GM12878 (cell line): ENCODE data around the gene AFAP1L2. TPM values are rescaled to one million over a fixed set of nuclear protein-coding genes. Genes with fewer than 3 reads are reported as not detected.

Experiments
- ATAC-seq: fragments of 200-7000 bp; cut with Tn5 transposase; 3 replicates; pipeline ENCODE4 v1.9.1; 2020; ENCODE audit warnings: mild to moderate bottlenecking, moderate library complexity
- BruUV-seq: library from RNA; stranded (reverse); fragments of 400-500 nt; replicated peaks from 2 replicates; lab custom pipeline; 2021; lab: Mats Ljungman, UMichigan
- CTCF ChIA-PET: fragments of 300-600 bp; sonication (Branson Sonifier 250); formaldehyde crosslinking; extraction: SDS; loops from one replicate; lab custom pipeline; 2021; ENCODE audit warnings: inconsistent platforms; lab: Yijun Ruan, JAX
- POLR2A ChIA-PET: fragments of 350-600 bp; formaldehyde crosslinking; extraction: SDS; loops from one replicate; lab custom pipeline; 2021; ENCODE audit warnings: inconsistent platforms; lab: Charles Lee
- RAD21 ChIA-PET: fragments of 300-600 bp; sonication (Branson Sonifier 250); formaldehyde crosslinking; loops from one replicate; lab custom pipeline; 2023; ENCODE audit warnings: antibody characterized with exemption; ENCODE audit not compliant: unreplicated experiment; lab: Charles Lee
- SMC1A ChIA-PET: fragments of 300-600 bp; sonication (Branson Sonifier 250); formaldehyde crosslinking; loops from one replicate; lab custom pipeline; 2023; ENCODE audit not compliant: unreplicated experiment, uncharacterized antibody; lab: Charles Lee
- DNase-seq: peaks from one replicate; pipeline ENCODE4 v3.0.0-alpha.2; 2011; ENCODE audit warnings: low read depth, low spot score
- FAIRE-seq: peaks from 3 replicates; lab custom pipeline; 2011; peaks lifted over from hg19 to GRCh38; lab: Jason Lieb, UNC
- H2AFZ ChIP-seq: 2 replicates; pipeline ENCODE4 v1.6.0; 2011; ENCODE audit warnings: low read depth, low read length, control low read depth; ENCODE audit not compliant: control insufficient read depth
- H3K27ac ChIP-seq: 2 replicates; pipeline ENCODE4 v1.5.1; 2011; ENCODE audit warnings: control low read depth; ENCODE audit not compliant: control insufficient read depth, insufficient read depth
- H3K27me3 ChIP-seq, 2 experiments: replicated peaks in 1 of 2; 2 replicates each; pipeline versions ENCODE4 v1.6.0 to v1.6.1; 2011; ENCODE audit warnings: low read length in 1 of 2; ENCODE audit not compliant: control insufficient read depth in 2 of 2, insufficient read depth in 2 of 2
- H3K36me3 ChIP-seq, 2 experiments: 2 replicates each; pipeline ENCODE4 v1.5.1; 2011; ENCODE audit warnings: low read length in 1 of 2; ENCODE audit not compliant: control insufficient read depth in 2 of 2, insufficient read depth in 2 of 2
- H3K4me1 ChIP-seq: 2 replicates; pipeline ENCODE4 v1.6.1; 2011; ENCODE audit warnings: mild to moderate bottlenecking, low read length, moderate library complexity, mixed read lengths; ENCODE audit not compliant: control insufficient read depth, insufficient read depth
- H3K4me2 ChIP-seq: 2 replicates; pipeline ENCODE4 v1.6.0; 2011; ENCODE audit warnings: control low read depth; ENCODE audit not compliant: control insufficient read depth, insufficient read depth
- H3K4me3 ChIP-seq: fragments of 200-600 bp; sonication (generic); 2 replicates; pipeline ENCODE4 v1.5.1; 2016
- H3K79me2 ChIP-seq: 2 replicates; pipeline ENCODE4 v1.6.0; 2011; ENCODE audit warnings: low read length; ENCODE audit not compliant: control insufficient read depth, insufficient read depth
- H3K9ac ChIP-seq: 2 replicates; pipeline ENCODE4 v1.8.0; 2011; ENCODE audit warnings: low read length, control low read depth, mixed read lengths; ENCODE audit not compliant: control insufficient read depth, insufficient read depth
- H3K9me3 ChIP-seq: replicated peaks from 3 replicates; pipeline ENCODE4 v1.5.1; 2011; ENCODE audit warnings: mild to moderate bottlenecking, low read length; ENCODE audit not compliant: control insufficient read depth, insufficient read depth
- H4K20me1 ChIP-seq: 2 replicates; pipeline ENCODE4 v1.6.0; 2011; ENCODE audit not compliant: control insufficient read depth, insufficient read depth
- ATF7 ChIP-seq: fragments of 450-650 bp; IDR thresholded peaks from 2 replicates; pipeline ENCODE4 v1.6.1; 2016; ENCODE audit warnings: low read depth, mild to moderate bottlenecking
- CEBPZ ChIP-seq: fragments of 150-350 bp; IDR thresholded peaks from 2 replicates; pipeline ENCODE4 v1.6.1; 2016; ENCODE audit warnings: low read depth, low read length
- GABPA ChIP-seq: IDR thresholded peaks from 2 replicates; pipeline ENCODE4 v1.6.1; 2014; ENCODE audit warnings: antibody characterized with exemption, low read depth, mild to moderate bottlenecking, inconsistent platforms
- KLF5 ChIP-seq: fragments of 450-650 bp; IDR thresholded peaks from 2 replicates; pipeline ENCODE4 v1.6.1; 2014; ENCODE audit warnings: mild to moderate bottlenecking; ENCODE audit not compliant: partially characterized antibody
- NR2F1 ChIP-seq: fragments of 450-650 bp; conservative IDR thresholded peaks from 2 replicates; pipeline ENCODE4 v1.6.1; 2017; ENCODE audit warnings: mild to moderate bottlenecking
- SMAD1 ChIP-seq: fragments of 450-650 bp; IDR thresholded peaks from 2 replicates; pipeline ENCODE4 v1.6.1; 2018; ENCODE audit warnings: mild to moderate bottlenecking, low read depth; ENCODE audit not compliant: partially characterized antibody
- SPI1 ChIP-seq: IDR thresholded peaks from 2 replicates; pipeline ENCODE4 v1.6.1; 2011; ENCODE audit warnings: low read depth, mild to moderate bottlenecking, low read length, moderate library complexity, borderline replicate concordance; ENCODE audit not compliant: insufficient read depth
- SREBF2 ChIP-seq: IDR thresholded peaks from 2 replicates; pipeline ENCODE4 v1.6.1; 2012; ENCODE audit warnings: mild to moderate bottlenecking, low read length
- WGBS: methylation state at CpG from one replicate; pipeline ENCODE4 v1.1.6; 2016; ENCODE audit warnings: low lambda C conversion rate; ENCODE audit not compliant: insufficient replicate concordance, insufficient coverage; ENCODE audit errors: missing lambda C conversion rate; 5-methylcytosine and 5-hydroxymethylcytosine counted together
- in situ Hi-C: fragments of 300-500 bp; cut with MboI; formaldehyde crosslinking; loops from 9 replicates; pipeline ENCODE4 v1.14.3; 2018; ENCODE audit warnings: mixed read lengths
- intact Hi-C: fragments of 100-400 bp; cut with micrococcal nuclease; formaldehyde crosslinking; loops from one replicate; pipeline ENCODE4 v1.14.2; 2022; ENCODE audit not compliant: unreplicated experiment
- polyA plus RNA-seq, 11 experiments: library from polyadenylated mRNA; depleted of rRNA in 4 of 11; unstranded in 6 of 11; stranded (reverse) in 5 of 11; fragments of >200 nt; fragmentation: Nextera tagmentation in 4 of 11; fragmentation: Illumina TruSeq in 1 of 11; extraction: Ambion mirVana in 4 of 11; extraction: Trizol in 1 of 11; gene quantifications; 1 replicate in 1 of 11; 2 replicates in 10 of 11; pipeline versions ENCODE4 v1.2.1 to v1.2.3, GENCODE V29; 2011 to 2016; ENCODE audit warnings: inconsistent platforms in 2 of 11, missing spikeins in 2 of 11, low read depth in 1 of 11
- total RNA-seq, 4 experiments: library from RNA; depleted of rRNA in 3 of 4; stranded (reverse); fragments of >200 nt in 3 of 4; fragmentation: Illumina TruSeq in 1 of 4; extraction: Trizol in 1 of 4; gene quantifications; 2 replicates each; pipeline versions ENCODE4 v1.2.1 to v1.2.3, GENCODE V29; 2013 to 2021

AFAP1L2 gene
- total and polyA plus RNA-seq, 10 of the 15 experiments (the other 5 are each of a cell fraction or from before 2014, with no cell fraction given), result 0.03 to 4.0 (median 0.34) TPM

GRCh38 chr10:114376523-114376922 is 27.8 kb downstream of the AFAP1L2 start:
- no peak overlapping the region for H3K4me3 ChIP-seq
- WGBS, result 30% methylated on average over 2 of the region's 2 CpGs
- no TSS peak for BruUV-seq
- H3K4me1 ChIP-seq, result no peaks in the 10 kb centered on the region
- DNase-seq (no peak), FAIRE-seq (no peak), ATAC-seq (no peak)
- ChIA-PET RAD21 (no interaction called here), POLR2A (interaction anchor here (0.5 kb wide), 1 partner anchor 14 kb away, joined by 3 read pairs; no protein-coding TSS in a partner anchor), SMC1A (interaction anchor here (1.8 kb wide), 1 partner anchor 10 kb away, joined by 6 read pairs; no protein-coding TSS in a partner anchor), CTCF (no interaction called here)
- H2AFZ ChIP-seq, result no peak overlapping the region
- no peaks in the 10 kb centered on the region for H3K79me2 ChIP-seq
- intact Hi-C loops, result no loop called here
- H3K4me2 ChIP-seq, result no peak overlapping the region
- TF ChIP-seq ATF7 (no peak), SMAD1 (no peak), CEBPZ (no peak), KLF5 (no peak), SPI1 (no peak), NR2F1 (no peak), SREBF2 (no peak), GABPA (no peak)
- H3K9me3 ChIP-seq, result no peaks in the 10 kb centered on the region
- in situ Hi-C loops, result no loop called here
- H3K27me3 ChIP-seq, result no peaks in the 10 kb centered on the region; a peak in 1 of 4 replicates
- no peaks in the 10 kb centered on the region for H3K36me3 ChIP-seq
- no peaks in the 10 kb centered on the region; the same call in 1 of the 2 replicates for H4K20me1 ChIP-seq
- no peak overlapping the region for H3K27ac ChIP-seq
- H3K9ac ChIP-seq, result no peak overlapping the region
